ENCODE results near the gene ZC3H7B. TPM values are rescaled to one million over a fixed set of nuclear protein-coding genes. Genes with fewer than 3 reads are reported as not detected.

Gene ZC3H7B
- total and polyA plus RNA-seq, 2 experiments from 2014 or later, result 5.7 to 61.5 TPM

- DNase-seq (ENCODE audit: low spot score) (no peak), ATAC-seq (no peak)
- Mint-ChIP-seq H3K4me1 (peaks cover 7% of the 10 kb centered on the region), H3K4me3 (no peak overlapping the region), H3K9me3 (no peaks in the 10 kb centered on the region), H3K27ac (no peak overlapping the region), H3K36me3 (ENCODE audit: low read depth) (peaks cover 44% of the 10 kb centered on the region), H3K27me3 (ENCODE audit: insufficient read depth, low read depth, poor library complexity) (peaks cover 12% of the 10 kb centered on the region)
- Histone ChIP-seq H3F3A (replicated peaks; ENCODE audit: low read depth) (peaks cover 8% of the 10 kb centered on the region; the same call in 1 of the 2 replicates), H3K27me3 (ENCODE audit: insufficient read depth) (no peaks in the 10 kb centered on the region), H3K4me3 (no peak overlapping the region), H3K36me3 (ENCODE audit: insufficient read depth) (peaks cover 21% of the 10 kb centered on the region), H4K20me1 (replicated peaks; ENCODE audit: insufficient read depth) (no peaks in the 10 kb centered on the region; the same call in 1 of the 2 replicates), H2AFZ (no peak overlapping the region), H3K9me2 (ENCODE audit: insufficient read depth) (no peaks in the 10 kb centered on the region), H3K79me2 (replicated peaks; ENCODE audit: insufficient read depth) (no peaks in the 10 kb centered on the region), H3K4me1 (ENCODE audit: insufficient read depth) (peaks cover 5% of the 10 kb centered on the region), H3K27ac (ENCODE audit: low read depth) (no peak overlapping the region), H3K4me2 (no peak overlapping the region)
- TF ChIP-seq NANOG (IDR thresholded peaks at IDR 0.05; ENCODE audit: borderline replicate concordance), result no peak
- TF ChIP-seq POLR2AphosphoS5 (IDR thresholded peaks at IDR 0.05; ENCODE audit: low read depth), result no peak
- no peak for TF ChIP-seq JUNB (IDR thresholded peaks at IDR 0.05; ENCODE audit: unreplicated experiment)
- TF ChIP-seq EZH2phosphoT487 (IDR thresholded peaks at IDR 0.05; ENCODE audit: unreplicated experiment), result no peak
- no peak for TF ChIP-seq EZH2 (IDR thresholded peaks at IDR 0.05; ENCODE audit: low read depth, unreplicated experiment)
- TF ChIP-seq CREB1 (CRISPR knock-in tag; IDR thresholded peaks at IDR 0.05; ENCODE audit: low read depth), result no peak
- no peak for TF ChIP-seq ZNF114 (CRISPR knock-in tag; IDR thresholded peaks at IDR 0.05)
- no peak for TF ChIP-seq ZNF462 (CRISPR knock-in tag; IDR thresholded peaks at IDR 0.05)
- no peak for TF ChIP-seq STAT1 (IDR thresholded peaks at IDR 0.05; ENCODE audit: unreplicated experiment)
- no peak for TF ChIP-seq REST (IDR thresholded peaks at IDR 0.05; ENCODE audit: unreplicated experiment)
- no peak for TF ChIP-seq ETS1 (IDR thresholded peaks at IDR 0.05)
- TF ChIP-seq ZNF331 (CRISPR knock-in tag; IDR thresholded peaks at IDR 0.05; ENCODE audit: low read depth), result no peak
- TF ChIP-seq CTCF (conservative IDR thresholded peaks at IDR 0.05; ENCODE audit: low read depth in 2 of 2), result no peak
These were observed 52.7 kb downstream of the ZC3H7B start for GRCh38 chr22:41353862-41354575.
